EL (cell line): ENCODE results near the gene TRIM68.
A peak's percentile ranks its signal among the peaks of the same experiment; 100 is the strongest.

Experiments used
- DNase-seq: peaks from one replicate; pipeline ENCODE4 v3.0.0-alpha.2; 2016

The TRIM68 gene, protein sequence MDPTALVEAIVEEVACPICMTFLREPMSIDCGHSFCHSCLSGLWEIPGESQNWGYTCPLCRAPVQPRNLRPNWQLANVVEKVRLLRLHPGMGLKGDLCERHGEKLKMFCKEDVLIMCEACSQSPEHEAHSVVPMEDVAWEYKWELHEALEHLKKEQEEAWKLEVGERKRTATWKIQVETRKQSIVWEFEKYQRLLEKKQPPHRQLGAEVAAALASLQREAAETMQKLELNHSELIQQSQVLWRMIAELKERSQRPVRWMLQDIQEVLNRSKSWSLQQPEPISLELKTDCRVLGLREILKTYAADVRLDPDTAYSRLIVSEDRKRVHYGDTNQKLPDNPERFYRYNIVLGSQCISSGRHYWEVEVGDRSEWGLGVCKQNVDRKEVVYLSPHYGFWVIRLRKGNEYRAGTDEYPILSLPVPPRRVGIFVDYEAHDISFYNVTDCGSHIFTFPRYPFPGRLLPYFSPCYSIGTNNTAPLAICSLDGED

GRCh38 chr11:4607781-4608666, at the start of gene TRIM68:
Gene TRIM68, minus strand, starts transcription at chr11:4608231. Its CDS starts 2,727 bp downstream, at chr11:4605504.
- peak; percentile 97 for DNase-seq

- DNase-seq = no peak
Measured at GRCh38 chr11:4654635-4655369, 46.8 kb upstream of the TRIM68 start.

GRCh38 chr11:4647766-4648165, 39.7 kb upstream of the TRIM68 start:
- no peak for DNase-seq

GRCh38 chr11:4645974-4646373, 37.9 kb upstream of the TRIM68 start:
- DNase-seq = no peak

DNA sequence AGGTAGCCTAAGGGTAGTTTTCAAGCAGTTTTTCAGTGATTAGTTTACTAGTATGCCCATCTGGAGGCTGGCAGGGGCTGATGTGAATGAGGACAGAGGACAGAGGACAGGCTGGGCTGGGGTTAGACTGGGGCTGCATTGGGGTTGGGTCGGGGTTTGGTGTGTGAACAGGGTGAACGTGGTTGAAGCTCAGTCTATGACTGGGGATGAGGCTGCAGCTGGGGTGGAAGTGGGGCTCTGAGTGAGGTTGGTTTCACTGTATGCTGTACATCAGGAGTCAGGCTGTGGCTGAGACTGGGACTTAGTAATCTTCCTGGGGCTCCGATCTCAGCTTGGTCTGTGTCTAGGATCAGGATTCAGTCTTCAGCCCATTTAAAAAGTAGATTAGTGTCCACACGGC, 36.2 kb upstream of the TRIM68 start:
- DNase-seq = no peak

- DNase-seq = no peak
Measured at GRCh38 chr11:4643682-4644081, 35.7 kb upstream of the TRIM68 start, which contains the start of gene OR51E1. Gene OR51E1, plus strand, starts transcription at chr11:4643982. Its CDS starts 8,545 bp downstream, at chr11:4652527.

- DNase-seq = peak; percentile 30
Measured at GRCh38 chr11:4643076-4643475, 35.0 kb upstream of the TRIM68 start.

- DNase-seq = no peak
Measured at GRCh38 chr11:4642043-4642442, 34.0 kb upstream of the TRIM68 start.

DNA sequence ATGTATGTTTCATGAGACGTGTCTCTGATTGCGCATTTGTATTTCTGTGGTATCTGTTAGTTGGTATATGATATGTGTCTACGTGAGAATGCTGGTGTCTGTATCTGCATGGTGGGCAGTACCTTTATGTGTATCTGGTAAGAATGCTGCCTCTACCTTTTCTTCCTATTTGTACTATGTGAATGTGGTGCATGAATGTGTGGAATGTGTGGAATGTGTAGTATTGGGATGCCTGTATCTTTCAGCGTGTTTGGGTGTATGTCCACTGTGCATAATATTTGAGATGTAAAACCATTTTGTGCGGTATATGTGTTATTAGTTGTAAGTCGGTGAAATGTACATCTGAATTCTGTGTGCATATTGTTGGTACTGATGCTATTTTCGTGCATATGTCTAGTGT, 33.5 kb upstream of the TRIM68 start:
- peak; percentile 12 for DNase-seq

GRCh38 chr11:4639931-4640330, 31.9 kb upstream of the TRIM68 start:
- no peak for DNase-seq

GRCh38 chr11:4637662-4638047, 29.6 kb upstream of the TRIM68 start:
- no peak for DNase-seq

DNA sequence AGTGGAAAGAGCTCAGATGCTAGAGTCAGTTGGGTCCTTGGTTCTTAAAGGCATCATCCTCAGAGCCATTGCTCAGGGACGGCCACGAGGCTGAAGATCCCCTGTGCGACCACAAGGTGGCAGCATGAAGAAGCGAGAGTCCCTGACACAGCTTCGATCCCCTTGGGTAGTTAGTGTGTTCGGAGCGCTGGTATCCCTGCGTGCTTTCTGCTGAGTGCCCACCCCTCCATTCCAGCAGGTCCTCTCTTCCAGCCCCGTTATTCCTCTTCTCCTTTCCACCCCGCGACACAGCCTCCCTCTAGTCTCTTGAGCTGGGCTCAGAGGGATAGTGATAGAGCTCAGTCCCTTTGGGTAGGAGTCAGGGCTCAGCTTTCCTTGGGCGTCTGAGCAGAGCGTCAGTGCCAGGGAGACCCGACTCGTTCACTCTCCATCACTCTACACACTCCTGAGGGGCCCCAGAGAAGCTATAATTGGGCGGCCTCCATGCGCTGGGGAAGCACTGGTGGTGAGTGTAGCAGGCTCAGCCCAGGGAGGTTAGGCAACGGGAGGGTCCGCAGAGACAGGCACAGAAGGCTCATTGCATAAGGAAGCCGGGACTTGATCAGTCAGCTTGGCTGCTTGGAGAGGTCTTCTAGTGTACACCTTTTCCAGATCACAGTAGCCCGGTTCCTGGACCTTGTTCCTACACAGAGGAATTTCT, 29.1 kb upstream of the TRIM68 start, which contains the start of gene OR51D1:
Gene OR51D1 (plus strand): TSS at position 516 of the 700 bp plus-strand sequence. CDS start 2,314 bp downstream, outside the sequence.
- DNase-seq = peak; percentile 65

GRCh38 chr11:4636136-4636535, 28.1 kb upstream of the TRIM68 start:
- DNase-seq = no peak

GRCh38 chr11:4626207-4627099, 18.4 kb upstream of the TRIM68 start:
- peak; percentile 73 for DNase-seq

- DNase-seq = no peak
Measured at GRCh38 chr11:4619514-4619913, 11.5 kb upstream of the TRIM68 start.

GRCh38 chr11:4615856-4616444, 7.9 kb upstream of the TRIM68 start:
- no peak for DNase-seq

DNA sequence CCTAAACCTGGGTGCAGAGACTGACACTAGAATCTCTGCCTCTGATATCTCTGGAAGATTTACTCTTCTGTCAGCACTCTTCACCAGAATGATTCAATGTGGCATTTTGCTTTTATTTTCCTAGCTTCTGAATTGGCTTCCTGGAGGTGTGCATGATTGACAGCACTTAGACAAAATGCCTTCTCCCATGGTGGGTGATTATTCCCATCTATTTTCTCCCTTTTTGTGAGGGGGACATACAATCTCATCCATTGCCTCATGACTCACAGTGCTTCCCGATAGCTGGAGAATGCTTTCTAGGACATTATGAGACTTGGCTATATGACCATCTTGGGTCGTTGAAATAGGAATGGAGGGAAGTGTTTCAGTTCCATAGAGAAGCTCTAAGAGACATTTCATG, 4.0 kb upstream of the TRIM68 start:
- no peak for DNase-seq

GRCh38 chr11:4610258-4610935, 2.4 kb upstream of the TRIM68 start:
- DNase-seq = peak; percentile 48

GRCh38 chr11:4607096-4607495, 935 bp downstream of the TRIM68 start:
- peak; percentile 13 for DNase-seq
